Stimulated activated CD4-positive, alpha-beta T cell treated with anti-CD3 and anti-CD28 coated beads, TNF-alpha, amount 100 ng/mL, for 24 hours (primary cell): ENCODE data around the gene LRRC8E.
"Not testable (repeated sequence)": the region's sequence is repeated elsewhere in the genome, so short reads cannot be mapped to it uniquely, and the experiment has no call there.

ENCODE experiments used
- DNase-seq, 3 experiments: peaks; one replicate each; pipeline ENCODE4 v3.0.0-alpha.2; 2020; ENCODE audit warnings: low read depth in 3 of 3

LRRC8E gene

GRCh38 chr19:7855426-7856108 is 32.7 kb upstream of the LRRC8E start:
- no peak for DNase-seq

GRCh38 chr19:7856109-7856591 is 32.2 kb upstream of the LRRC8E start:
- DNase-seq, result no peak

GRCh38 chr19:7856679-7857663 is 31.3 kb upstream of the LRRC8E start:
- no peak for DNase-seq

GRCh38 chr19:7857727-7858108 is 30.6 kb upstream of the LRRC8E start:
- DNase-seq, result no peak

- no peak for DNase-seq
Measured at GRCh38 chr19:7858109-7858770, 30.1 kb upstream of the LRRC8E start.

GRCh38 chr19:7859087-7859486 is 29.2 kb upstream of the LRRC8E start:
- DNase-seq, result not testable (repeated sequence)

GRCh38 chr19:7859831-7860713 is 28.2 kb upstream of the LRRC8E start:
- DNase-seq, result no peak

GRCh38 chr19:7860714-7861618 is 27.3 kb upstream of the LRRC8E start:
- no peak for DNase-seq

- no peak for DNase-seq
Measured at GRCh38 chr19:7861619-7862412, 26.5 kb upstream of the LRRC8E start.

- DNase-seq, result peak; percentile 28 to 79 (median 43)
Measured at GRCh38 chr19:7862413-7862951, 25.8 kb upstream of the LRRC8E start.

GRCh38 chr19:7863157-7863970 is 24.9 kb upstream of the LRRC8E start:
- no peak for DNase-seq

GRCh38 chr19:7863971-7864689 is 24.2 kb upstream of the LRRC8E start:
- no peak for DNase-seq

GRCh38 chr19:7864690-7865074 is 23.6 kb upstream of the LRRC8E start:
- no peak for DNase-seq

GRCh38 chr19:7865262-7865911 is 22.9 kb upstream of the LRRC8E start:
- no peak for DNase-seq

GRCh38 chr19:7866399-7867091 is 21.8 kb upstream of the LRRC8E start:
- no peak for DNase-seq

- no peak for DNase-seq
Measured at GRCh38 chr19:7867092-7867844, 21.0 kb upstream of the LRRC8E start.
